NCI-H2196 treated with DMSO at 0.1 percent for 48 hours (cell line): ENCODE results near the gene GH1.
"Not testable (repeated sequence)": the region's sequence is repeated elsewhere in the genome, so short reads cannot be mapped to it uniquely, and the experiment has no call there.

Experiments used
- DNase-seq: peaks from one replicate; lab custom pipeline; 2025; ENCODE audit not compliant: unreplicated experiment; lab: John Stamatoyannopoulos, UW

Gene GH1

DNA sequence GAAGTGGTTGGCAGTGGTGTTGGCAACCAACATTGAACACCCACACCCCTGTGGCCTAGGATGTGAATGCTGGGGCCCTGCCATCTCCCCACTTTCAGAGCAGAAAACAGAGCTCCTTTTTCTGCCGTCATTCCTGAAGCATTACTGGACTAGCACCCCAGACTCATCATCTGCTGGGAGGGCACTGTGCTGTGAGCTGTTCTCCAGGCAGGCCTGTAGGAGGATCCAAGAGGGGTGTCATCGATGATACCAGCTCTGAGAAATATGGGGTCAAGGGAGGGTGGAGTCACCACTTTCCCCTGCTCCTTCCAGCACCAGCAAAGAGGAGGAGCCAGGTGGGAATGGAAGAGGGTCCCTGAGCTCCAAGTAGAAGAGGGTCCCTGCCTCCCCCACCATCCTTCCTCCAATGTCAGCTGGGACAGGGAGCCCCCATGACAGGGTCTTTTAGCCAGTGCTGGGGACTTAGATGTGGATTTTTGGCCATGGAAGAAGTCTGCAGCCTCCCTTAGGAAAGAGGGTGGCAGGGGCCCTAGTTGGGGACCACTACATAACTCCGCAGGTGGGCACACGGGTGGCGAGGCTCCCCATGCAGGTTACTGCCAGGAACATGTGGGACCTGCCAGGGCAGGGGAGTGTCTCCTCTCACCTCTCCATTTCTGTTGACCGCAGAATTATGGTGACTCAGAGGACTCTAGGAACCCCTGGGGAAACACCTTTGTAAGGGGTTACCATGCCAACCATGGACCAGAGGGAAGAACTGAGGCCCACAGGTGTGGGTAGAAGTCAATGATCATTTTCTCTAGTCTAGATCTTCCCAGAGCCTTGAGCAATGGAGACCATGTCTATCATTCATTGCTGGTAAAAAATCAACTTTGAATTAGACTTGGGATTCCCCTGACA lies 19.5 kb downstream of the GH1 start:
- not testable (repeated sequence) for DNase-seq

DNA sequence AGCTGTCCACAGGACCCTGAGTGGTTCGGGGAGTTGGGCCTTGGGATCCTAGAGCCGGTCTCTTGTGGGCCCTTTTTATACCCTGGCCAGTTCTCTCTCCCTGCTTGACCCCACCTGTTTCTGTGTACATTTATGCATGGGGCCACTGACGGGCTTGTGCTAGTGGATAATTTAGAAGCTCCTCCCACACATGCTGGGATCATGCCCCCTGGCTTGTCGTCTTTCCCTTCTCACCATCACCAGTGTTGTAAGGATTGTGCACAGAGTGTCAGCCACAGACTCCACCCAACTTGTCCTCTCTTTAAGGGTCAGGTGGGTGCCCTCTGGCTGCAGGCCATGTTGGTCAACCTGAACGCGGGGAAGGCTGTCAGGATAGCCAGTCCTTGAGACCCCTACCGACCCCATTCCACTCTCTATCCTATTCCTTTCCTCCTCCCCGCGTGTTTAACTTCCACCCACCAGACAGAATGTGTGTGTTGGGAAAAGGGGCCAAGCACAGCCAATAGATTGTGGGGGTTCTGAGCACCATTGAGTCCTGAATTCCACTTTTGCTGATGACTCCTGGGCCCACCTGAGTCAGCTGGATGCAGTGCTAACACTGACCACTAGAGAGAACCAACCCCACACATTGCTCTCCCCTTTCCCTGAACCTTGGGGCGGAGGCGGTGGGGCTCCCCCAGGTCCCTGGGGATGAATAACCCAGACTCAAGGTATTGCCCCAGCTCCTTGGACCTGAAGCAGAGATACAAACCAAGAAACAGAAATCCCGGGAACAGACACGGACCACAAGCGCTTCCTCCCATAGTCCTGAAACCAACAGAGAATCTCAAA lies 21.9 kb downstream of the GH1 start, which contains the start of gene CSH1:
Gene CSH1 (minus strand): TSS at position 51 of the 831 bp plus-strand sequence. CDS start 63 bp downstream, outside the sequence.
- DNase-seq = not testable (repeated sequence)

DNA sequence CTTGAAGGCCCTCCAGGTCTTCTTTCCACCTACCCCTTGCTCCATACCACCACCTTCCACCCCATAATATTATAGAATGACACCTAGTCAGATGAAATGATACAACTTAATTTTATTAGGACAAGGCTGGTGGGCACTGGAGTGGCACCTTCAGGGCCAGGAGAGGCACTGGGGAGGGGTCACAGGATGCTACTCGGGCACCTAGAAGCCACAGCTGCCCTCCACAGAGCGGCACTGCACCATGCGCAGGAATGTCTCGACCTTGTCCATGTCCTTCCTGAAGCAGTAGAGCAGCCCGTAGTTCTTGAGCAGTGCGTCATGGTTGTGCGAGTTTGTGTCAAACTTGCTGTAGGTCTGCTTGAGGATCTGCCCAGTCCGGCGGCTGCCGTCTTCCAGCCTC lies 23.8 kb downstream of the GH1 start:
- DNase-seq = not testable (repeated sequence)

DNA sequence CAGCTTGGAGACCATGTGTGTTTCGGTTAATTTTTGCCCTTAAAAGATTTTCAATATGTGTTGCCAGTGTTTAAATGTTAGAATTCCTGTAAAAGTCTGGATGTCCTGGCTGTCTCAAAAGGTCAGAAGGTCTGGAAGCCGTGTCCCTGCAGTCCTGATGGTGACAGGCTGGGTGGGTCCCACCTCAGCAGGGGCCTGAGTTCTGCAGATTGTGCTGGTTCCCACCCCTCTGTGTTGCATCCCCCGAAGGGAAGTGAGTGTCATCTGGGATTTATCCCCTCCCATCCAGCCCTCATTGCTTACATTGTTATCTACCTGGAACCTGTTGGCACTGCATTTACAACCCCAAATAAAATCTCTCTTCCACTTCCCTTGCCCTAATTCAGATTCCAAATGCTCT lies 24.6 kb downstream of the GH1 start:
- not testable (repeated sequence) for DNase-seq

DNA sequence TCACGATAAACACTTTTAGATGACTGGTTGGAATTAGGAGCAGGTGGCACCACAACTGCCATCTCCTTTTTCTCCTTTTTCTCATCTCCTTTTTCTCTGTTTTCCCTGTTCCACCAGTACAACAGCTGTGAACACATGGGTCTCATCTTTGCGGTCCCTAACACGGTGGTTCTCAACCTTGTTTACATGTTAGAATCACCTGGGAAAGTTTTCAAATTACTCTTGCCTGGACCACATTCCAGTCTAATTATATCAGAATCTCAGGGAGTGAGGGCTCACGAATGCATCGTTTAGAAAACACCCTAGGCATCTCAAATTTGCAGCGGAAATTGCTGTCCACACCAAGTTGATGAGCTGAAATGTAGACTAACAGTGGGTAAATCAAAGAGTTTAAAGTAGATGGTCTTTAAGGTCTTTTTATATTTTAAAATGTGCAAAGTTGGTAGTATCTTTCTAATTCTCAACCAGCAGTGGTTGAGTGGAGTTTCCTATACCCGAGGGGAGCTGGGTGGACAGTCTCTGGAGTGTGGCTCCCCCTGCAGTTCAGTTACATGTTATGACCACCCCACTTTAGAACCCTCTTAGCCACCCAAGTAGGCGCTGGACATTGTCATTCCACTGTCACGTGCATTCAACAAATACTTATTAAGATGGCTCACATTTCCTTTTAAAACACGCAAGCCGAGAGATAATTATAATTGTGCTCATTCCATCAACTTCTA lies 26.2 kb downstream of the GH1 start:
- not testable (repeated sequence) for DNase-seq

DNA sequence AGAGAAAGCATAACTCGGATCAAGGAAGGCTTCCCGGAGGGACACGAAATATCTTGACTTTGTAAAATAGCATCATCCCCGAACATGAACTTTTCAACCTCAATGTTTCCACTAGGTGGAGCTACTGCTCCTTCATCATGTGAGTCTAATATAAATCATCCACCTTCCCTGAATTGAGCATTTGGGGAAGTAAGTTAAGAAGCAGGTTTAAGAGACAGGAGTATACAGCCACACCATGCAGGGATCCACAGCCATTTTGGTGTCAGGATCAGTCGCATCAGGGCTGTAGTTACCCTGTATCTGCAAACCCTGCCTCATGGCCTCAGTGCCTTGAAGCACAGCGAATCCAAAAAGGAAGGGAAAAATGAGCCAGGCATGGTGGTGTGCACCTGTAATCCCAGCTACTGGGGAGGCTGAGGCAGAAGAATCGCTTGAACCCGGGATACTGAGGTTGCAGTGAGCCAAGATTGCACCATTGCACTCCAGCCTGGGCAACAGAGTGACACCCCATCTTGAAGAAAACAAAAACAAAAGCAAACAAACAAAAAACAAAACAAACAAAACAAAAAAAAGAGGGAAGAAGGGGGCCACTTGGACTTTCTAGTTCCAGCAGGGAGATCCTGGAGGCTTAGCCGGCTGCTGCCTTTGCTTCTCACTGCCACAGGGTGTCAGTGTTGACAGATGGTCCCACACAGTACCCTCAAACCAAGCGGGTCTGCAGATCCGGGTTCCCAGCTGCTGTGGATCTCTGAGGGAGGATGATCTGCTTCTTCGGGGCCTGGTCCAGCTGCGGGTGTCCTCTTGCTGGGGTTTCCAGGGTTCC lies 29.4 kb downstream of the GH1 start:
- DNase-seq = not testable (repeated sequence)

DNA sequence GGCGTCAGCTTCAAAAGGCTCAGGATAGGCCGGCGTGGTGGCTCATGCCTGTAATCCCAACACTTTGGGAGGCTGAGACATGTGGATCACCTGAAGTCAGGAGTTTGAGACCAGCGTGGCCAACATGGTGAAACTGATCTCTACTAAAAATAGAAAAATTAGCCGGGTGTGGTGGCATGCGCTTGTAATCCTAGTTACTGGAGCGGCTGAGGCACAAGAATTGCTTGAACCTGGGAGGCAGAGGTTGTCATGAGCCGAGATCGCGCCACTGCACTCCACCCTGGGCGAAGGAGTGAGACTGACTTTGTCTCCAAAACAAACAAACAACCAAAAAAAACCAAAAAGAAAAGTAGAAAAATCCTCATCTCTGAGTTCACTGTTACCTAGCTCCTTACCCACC lies 33.5 kb downstream of the GH1 start:
- DNase-seq = not testable (repeated sequence)

DNA sequence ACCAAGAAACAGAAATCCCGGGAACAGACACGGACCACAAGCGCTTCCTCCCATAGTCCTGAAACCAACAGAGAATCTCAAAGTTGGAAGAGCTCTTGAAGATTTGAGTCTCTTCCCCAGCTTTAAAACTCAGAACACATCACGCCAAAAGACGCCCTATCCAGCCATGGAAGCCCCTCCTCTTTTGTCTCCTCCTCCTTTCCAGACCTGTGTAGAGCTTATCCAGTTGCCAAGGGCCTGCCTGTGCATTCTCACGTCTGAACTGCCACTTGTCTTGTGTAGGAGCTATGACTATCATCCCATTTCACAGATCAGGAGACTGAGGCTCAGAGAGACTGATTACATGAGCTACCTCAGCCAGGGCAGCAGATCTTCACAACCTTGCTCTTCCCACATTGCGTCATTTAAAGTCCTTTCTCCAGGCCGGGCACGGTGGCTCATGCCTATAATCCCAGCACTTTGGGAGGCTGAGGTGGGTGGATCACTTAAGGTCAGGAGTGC lies 36.0 kb downstream of the GH1 start:
- not testable (repeated sequence) for DNase-seq

DNA sequence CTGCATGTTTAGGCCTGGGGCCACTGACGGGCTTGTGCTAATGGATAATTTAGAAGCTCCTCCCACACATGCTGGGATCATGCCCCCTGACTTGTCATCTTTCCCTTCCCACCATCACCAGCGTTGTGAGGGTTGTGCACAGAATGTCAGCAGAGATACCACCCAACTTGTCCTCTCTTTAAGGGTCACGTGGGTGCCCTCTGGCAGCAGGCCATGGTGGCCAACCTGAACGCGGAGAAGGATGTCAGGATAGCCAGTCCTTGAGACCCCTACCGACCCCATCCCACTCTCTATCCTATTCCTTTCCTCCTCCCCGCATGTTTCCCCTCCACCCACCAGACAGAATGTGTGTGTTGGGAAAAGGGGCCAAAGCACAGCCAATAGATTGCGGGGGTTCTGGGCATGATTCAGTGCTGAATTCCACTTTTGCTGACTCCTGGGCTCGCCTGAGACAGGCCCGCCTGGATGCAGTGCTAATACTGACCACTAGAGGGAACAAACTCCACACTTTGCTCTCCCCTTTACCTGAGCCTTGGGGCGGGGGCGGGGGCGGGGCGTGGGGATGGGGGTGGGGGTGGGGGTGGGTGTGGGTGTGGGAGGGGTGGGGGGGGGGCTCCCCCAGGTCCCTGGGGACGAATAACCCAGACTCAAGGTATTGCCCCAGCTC lies 36.6 kb downstream of the GH1 start, which contains the start of gene GH2:
Gene GH2 (minus strand): TSS at position 10 of the 667 bp plus-strand sequence. CDS start 143 bp downstream, outside the sequence.
- peak; percentile 17 for DNase-seq

DNA sequence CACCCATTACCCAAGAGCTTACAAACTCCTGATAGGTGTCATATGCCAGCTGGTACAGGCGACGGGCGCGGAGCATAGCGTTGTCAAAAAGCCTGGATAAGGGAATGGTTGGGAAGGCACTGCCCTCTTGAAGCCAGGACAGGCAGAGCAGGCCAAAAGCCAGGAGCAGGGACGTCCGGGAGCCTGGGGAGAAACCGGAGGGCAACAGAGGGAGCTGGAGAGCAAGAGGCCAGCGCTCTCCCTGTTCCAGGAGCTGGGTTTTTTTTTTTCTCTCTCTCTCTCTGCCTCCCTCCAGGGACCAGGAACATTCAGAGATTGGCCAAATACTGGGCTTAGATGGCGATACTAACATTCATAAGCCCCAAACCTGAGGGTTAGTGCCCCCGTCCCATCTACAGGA lies 37.3 kb downstream of the GH1 start:
- not testable (repeated sequence) for DNase-seq

DNA sequence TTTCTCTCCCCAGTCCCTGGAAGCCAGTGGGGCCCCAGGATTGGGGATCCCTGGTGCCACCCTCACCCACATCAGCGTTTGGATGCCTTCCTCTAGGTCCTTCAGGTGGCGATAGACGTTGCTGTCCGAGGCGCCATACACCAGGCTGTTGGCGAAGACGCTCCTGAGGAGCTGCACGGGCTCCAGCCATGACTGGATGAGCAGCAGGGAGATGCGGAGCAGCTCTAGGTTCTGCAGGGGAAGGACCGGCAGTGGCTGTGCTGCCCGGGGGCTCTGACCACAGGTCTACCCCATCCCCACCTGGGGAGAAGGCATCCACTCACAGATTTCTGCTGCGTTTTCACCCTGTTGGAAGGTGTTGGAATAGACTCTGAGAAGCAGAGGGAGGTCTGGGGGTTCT lies 37.9 kb downstream of the GH1 start:
- DNase-seq = no peak

DNA sequence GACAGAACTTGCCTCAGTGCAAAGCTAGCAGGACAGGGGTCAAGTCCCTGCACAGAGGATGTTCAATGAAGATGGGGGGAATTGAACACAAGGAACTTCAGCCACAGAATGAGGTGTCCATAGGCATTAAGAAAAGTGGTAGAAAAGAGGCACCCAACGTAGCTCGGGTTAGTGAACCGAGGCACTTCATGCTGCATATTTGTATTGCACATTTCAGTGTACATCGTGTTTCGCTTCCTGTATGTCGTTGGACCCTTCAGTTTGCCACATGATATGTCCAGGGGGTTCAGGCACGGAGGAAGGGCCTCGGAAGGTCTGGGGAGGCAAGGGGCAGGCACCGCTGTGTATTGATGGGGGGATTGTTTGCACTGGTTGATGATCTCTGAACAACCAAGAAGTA lies 40.2 kb downstream of the GH1 start:
- DNase-seq = not testable (repeated sequence)

DNA sequence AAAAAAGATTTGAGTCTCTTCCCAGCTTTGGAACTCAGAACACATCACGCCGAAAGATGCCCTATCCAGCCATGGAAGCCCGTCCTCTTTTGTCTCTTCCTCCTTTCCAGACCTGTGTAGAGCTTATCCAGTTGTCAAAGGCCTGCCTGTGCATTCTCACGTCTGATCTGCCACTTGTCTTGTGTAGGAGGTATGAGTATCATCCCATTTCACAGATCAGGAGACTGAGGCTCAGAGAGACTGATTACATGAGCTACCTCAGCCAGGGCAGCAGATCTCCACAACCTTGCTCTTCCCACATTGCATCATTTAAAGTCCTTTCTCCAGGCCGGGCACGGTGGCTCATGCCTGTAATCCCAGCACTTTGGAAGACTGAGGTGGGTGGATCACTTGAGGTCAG lies 43.9 kb downstream of the GH1 start:
- DNase-seq = not testable (repeated sequence)

DNA sequence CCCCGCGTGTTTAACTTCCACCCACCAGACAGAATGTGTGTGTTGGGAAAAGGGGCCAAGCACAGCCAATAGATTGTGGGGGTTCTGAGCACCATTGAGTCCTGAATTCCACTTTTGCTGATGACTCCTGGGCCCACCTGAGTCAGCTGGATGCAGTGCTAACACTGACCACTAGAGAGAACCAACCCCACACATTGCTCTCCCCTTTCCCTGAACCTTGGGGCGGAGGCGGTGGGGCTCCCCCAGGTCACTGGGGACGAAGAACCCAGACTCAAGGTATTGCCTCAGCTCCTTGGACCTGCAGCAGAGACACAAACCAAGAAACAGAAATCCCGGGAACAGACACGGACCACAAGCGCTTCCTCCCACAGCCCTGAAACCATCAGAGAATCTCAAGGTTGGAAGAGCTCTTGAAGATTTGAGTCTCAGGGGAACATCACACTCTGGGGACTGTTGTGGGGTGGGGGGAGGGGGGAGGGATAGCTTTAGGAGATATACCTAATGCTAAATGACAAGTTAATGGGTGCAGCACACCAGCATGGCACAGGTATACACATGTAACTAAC lies 44.5 kb downstream of the GH1 start:
- not testable (repeated sequence) for DNase-seq

DNA sequence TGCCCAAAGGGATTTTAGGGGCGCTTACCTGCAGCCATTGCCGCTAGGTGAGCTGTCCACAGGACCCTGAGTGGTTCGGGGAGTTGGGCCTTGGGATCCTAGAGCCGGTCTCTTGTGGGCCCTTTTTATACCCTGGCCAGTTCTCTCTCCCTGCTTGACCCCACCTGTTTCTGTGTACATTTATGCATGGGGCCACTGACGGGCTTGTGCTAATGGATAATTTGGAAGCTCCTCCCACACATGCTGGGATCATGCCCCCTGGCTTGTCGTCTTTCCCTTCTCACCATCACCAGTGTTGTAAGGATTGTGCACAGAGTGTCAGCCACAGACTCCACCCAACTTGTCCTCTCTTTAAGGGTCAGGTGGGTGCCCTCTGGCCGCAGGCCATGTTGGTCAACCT lies 45.1 kb downstream of the GH1 start, which contains the start of gene CSH2:
Gene CSH2 (minus strand): TSS at position 101 of the 400 bp plus-strand sequence. CDS start 63 bp downstream, at position 38.
- not testable (repeated sequence) for DNase-seq

DNA sequence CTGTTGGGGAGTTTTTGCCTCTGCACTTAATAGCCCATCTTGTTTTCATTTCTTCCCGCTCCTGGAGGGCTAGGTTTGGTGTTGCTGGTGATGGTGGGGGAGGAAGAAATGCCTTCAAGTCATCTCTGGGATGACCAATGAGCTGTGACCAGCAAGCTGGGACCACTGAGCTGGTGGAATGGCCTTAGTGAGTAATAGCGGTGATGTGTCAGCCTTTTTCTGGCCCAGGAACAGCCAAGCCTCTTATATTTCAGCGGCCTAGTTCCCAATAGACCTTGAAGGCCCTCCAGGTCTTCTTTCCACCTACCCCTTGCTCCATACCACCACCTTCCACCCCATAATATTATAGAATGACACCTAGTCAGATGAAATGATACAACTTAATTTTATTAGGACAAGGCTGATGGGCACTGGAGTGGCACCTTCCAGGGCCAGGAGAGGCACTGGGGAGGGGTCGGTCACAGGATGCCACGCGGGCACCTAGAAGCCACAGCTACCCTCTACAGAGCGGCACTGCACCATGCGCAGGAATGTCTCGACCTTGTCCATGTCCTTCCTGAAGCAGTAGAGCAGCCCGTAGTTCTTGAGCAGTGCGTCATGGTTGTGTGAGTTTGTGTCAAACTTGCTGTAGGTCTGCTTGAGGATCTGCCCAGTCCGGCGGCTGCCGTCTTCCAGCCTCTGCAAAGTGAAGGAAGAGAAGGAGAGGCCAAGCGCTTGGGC lies 46.8 kb downstream of the GH1 start:
- DNase-seq = not testable (repeated sequence)

DNA sequence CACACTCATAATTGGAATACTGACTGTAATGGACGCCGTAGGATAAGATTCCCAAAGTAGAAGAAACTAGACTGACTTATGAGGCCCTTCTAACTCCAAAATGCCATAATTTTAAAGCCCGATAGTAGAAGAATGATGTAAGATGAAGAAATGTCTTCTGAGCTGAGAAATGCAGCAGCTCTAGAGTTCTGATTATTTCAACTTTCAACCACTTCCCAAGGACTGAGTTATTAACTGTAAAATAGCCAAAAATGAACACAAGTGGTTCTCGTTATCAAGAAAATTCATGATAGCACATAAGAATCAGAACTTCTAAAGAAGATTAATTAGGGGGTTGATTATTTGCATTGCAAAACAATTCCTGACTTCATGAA lies 48.4 kb downstream of the GH1 start:
- not testable (repeated sequence) for DNase-seq
